H1 (cell line): ENCODE results near the gene CFAP58. TPM values are rescaled to one million over a fixed set of nuclear protein-coding genes. Genes with fewer than 3 reads are reported as not detected.

Source experiments
- GABPA ChIP-seq: IDR thresholded peaks from 2 replicates; pipeline ENCODE4 v1.6.1; 2011; ENCODE audit warnings: mild to moderate bottlenecking, low read length, moderate library complexity, borderline replicate concordance; ENCODE audit not compliant: insufficient read depth
- polyA plus RNA-seq, 7 experiments: library from polyadenylated mRNA; depleted of rRNA in 3 of 7; stranded (reverse) in 5 of 7; unstranded in 2 of 7; fragments of >200 nt in 5 of 7; fragments of 200-250 nt in 2 of 7; gene quantifications; 1 replicate in 5 of 7; 2 replicates in 1 of 7; 4 replicates in 1 of 7; pipeline versions ENCODE4 v1.2.1 to v1.2.3, GENCODE V29; 2011 to 2013; ENCODE audit warnings: missing spikeins in 2 of 7, mixed read lengths in 2 of 7
- total RNA-seq: library from RNA; stranded (reverse); fragmentation: NEBNext Ultra II Directional; extraction: Animal tissue kit (Norgen Biotek cat#: 25700); gene quantifications from 2 replicates; pipeline ENCODE4 v1.2.1, GENCODE V29; 2021
- TF ChIP-seq, protein P1 (sequence below): fragments of 300-600 bp; sonication (generic); IDR thresholded peaks from 2 replicates; pipeline ENCODE4 v1.7.1; 2012; ENCODE audit warnings: low read length, moderate library complexity, mild to moderate bottlenecking, inconsistent platforms; ENCODE audit not compliant: insufficient replicate concordance

Gene CFAP58
- total and polyA plus RNA-seq, 2 of the 8 experiments (the other 6 are each of a cell fraction or from before 2014, with no cell fraction given): 0.32 to 0.71 TPM

DNA sequence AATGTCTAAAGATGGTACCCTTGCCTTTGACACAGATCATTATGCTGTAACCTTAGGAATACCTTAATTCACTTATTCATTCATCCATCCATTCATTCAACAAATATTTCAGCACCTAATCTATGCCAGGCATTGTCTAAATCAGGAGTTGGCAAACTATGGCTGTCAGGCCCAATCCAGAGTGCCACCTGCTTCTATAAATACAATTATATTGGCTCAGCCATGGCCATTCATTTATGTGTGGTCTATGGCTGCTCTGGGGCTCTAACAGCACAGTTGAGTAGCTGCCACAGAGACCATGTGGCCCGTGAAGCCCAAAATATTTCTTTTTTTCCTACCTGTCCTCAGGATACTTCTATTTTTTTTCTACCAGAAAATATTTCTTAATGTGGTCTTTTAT lies 9.4 kb upstream of the CFAP58 start (continued):
- TF ChIP-seq, protein P1, sequence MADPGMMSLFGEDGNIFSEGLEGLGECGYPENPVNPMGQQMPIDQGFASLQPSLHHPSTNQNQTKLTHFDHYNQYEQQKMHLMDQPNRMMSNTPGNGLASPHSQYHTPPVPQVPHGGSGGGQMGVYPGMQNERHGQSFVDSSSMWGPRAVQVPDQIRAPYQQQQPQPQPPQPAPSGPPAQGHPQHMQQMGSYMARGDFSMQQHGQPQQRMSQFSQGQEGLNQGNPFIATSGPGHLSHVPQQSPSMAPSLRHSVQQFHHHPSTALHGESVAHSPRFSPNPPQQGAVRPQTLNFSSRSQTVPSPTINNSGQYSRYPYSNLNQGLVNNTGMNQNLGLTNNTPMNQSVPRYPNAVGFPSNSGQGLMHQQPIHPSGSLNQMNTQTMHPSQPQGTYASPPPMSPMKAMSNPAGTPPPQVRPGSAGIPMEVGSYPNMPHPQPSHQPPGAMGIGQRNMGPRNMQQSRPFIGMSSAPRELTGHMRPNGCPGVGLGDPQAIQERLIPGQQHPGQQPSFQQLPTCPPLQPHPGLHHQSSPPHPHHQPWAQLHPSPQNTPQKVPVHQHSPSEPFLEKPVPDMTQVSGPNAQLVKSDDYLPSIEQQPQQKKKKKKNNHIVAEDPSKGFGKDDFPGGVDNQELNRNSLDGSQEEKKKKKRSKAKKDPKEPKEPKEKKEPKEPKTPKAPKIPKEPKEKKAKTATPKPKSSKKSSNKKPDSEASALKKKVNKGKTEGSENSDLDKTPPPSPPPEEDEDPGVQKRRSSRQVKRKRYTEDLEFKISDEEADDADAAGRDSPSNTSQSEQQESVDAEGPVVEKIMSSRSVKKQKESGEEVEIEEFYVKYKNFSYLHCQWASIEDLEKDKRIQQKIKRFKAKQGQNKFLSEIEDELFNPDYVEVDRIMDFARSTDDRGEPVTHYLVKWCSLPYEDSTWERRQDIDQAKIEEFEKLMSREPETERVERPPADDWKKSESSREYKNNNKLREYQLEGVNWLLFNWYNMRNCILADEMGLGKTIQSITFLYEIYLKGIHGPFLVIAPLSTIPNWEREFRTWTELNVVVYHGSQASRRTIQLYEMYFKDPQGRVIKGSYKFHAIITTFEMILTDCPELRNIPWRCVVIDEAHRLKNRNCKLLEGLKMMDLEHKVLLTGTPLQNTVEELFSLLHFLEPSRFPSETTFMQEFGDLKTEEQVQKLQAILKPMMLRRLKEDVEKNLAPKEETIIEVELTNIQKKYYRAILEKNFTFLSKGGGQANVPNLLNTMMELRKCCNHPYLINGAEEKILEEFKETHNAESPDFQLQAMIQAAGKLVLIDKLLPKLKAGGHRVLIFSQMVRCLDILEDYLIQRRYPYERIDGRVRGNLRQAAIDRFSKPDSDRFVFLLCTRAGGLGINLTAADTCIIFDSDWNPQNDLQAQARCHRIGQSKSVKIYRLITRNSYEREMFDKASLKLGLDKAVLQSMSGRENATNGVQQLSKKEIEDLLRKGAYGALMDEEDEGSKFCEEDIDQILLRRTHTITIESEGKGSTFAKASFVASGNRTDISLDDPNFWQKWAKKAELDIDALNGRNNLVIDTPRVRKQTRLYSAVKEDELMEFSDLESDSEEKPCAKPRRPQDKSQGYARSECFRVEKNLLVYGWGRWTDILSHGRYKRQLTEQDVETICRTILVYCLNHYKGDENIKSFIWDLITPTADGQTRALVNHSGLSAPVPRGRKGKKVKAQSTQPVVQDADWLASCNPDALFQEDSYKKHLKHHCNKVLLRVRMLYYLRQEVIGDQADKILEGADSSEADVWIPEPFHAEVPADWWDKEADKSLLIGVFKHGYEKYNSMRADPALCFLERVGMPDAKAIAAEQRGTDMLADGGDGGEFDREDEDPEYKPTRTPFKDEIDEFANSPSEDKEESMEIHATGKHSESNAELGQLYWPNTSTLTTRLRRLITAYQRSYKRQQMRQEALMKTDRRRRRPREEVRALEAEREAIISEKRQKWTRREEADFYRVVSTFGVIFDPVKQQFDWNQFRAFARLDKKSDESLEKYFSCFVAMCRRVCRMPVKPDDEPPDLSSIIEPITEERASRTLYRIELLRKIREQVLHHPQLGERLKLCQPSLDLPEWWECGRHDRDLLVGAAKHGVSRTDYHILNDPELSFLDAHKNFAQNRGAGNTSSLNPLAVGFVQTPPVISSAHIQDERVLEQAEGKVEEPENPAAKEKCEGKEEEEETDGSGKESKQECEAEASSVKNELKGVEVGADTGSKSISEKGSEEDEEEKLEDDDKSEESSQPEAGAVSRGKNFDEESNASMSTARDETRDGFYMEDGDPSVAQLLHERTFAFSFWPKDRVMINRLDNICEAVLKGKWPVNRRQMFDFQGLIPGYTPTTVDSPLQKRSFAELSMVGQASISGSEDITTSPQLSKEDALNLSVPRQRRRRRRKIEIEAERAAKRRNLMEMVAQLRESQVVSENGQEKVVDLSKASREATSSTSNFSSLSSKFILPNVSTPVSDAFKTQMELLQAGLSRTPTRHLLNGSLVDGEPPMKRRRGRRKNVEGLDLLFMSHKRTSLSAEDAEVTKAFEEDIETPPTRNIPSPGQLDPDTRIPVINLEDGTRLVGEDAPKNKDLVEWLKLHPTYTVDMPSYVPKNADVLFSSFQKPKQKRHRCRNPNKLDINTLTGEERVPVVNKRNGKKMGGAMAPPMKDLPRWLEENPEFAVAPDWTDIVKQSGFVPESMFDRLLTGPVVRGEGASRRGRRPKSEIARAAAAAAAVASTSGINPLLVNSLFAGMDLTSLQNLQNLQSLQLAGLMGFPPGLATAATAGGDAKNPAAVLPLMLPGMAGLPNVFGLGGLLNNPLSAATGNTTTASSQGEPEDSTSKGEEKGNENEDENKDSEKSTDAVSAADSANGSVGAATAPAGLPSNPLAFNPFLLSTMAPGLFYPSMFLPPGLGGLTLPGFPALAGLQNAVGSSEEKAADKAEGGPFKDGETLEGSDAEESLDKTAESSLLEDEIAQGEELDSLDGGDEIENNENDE: no peak
- TF ChIP-seq GABPA: no peak
